ENCODE data around the gene ZNF620.
"Not testable (repeated sequence)": the region's sequence is repeated elsewhere in the genome, so short reads cannot be mapped to it uniquely, and the experiment has no call there.

ZNF620 gene

DNA sequence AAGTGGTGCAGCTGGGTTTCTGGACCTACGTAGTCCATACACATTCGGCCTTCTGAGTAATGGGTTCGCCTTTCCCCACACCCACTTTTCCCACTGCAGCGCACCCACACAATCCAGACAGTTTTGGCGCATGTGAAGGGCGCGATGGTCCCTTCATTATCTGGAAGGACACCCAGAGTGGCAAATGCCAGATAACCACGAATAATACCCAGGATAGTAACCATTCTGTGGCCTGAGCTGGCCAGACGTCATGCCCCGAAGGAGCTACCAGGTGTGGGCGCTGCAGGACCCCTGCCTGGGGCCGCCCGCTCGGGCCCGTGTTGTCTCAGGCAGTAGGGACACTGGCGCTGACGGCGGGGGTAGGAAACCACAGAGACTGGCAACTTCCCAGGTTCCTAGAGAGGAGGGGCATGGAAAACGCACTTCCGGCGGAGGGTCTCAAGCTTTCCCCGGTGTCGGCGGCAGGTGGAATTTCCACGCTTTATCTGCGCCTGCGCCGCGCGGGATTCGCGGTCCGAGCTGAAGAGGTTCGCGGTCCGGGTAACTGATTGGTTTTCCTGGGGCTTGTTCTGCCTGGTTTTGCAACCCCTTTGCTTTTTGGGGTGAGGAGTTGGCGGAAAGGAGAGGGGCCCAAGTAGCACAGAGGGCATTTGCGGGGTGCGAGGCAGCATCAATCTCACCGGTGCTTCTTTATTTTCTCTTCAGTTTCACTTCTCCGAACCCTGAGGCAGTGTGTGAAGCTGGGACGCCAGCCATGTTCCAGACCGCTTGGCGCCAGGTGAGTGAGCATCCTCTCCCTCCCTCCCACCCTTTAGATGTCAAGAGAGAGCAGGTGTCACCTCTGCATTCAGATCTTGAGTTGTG lies at the start of gene ZNF620:
TSS of gene ZNF620 (plus strand) at position 441 of the 864 bp plus-strand sequence. CDS start at position 755, 314 bp downstream.
- DNase-seq (ENCODE audit: low spot score): peak; percentile 57

DNA sequence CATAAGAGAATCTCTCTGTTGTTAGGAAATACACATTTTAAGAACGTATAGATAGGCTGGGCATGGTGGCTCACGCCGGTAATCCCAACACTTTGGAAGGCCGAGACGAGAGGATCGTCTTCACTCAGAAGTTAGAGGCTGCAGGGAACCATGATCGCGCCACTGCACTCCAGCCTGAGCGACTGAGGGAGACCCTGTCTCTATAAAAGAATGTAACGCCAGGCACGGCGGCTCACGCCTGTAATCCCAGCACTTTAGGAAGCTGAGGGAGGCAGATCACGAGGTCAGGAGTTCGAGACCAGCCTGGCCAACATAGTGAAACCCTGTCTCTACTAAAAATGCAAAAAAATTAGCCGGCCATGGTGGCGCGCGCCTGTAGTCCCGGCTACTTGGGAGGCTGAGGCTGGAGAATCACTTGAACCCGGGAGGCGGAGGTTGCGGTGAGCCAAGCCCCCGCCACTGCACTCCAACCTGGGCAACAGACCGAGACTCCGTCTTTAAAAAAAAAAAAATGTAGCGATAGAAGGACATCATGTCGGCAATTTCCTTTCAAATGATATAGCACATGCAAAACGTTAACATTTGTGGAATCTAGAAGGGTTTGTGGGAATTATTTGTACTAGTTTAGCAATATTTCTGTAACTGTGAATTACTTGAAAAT lies 49.4 kb upstream of the ZNF620 start:
- no peak for DNase-seq (ENCODE audit: low spot score)

DNA sequence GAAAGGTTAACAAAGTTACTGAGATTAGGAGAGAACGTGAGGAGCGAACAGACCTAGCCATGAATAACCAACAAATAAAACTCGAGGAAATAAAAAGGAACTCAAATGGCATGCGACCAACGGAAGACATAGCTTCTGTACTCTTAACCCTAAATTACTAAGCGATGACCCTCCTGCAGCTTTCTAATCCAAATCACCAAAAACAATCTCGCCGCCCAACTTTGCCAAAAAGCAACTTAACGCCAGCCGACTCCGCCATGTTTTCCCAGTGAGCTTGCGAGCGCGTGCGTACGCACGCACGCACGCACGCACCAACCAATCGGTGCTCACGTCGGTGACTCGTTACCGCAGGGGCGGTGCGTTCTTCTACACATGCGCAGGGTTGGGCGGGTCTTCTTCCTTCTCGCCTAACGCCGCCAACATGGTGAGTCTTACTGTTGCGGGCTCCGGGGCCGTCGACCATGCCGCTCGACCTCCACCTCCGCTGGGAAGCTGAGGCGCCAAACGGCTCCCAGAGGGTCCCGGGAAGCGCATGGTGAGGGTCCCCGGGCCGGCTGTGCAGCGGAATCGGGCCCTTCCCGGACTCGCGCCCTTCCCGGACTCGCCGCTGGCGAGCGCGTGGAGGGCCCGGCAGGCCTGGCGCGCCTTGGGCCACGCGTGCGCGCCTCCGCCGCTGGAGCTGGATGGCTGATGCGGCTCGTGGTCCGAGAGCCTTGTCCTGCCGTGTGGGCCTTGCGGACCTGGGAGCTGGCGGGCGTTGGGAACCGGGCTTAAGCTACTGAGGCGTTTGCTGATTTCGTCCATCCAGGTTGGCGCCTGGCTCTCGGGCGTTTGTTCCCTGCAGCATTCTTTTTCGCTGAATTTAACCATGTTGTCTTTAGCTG lies 48.7 kb upstream of the ZNF620 start, which contains the start of gene RPL14:
TSS of gene RPL14 (plus strand) at position 400 of the 884 bp plus-strand sequence. CDS start at position 533, 133 bp downstream.
- peak; percentile 96 for DNase-seq (ENCODE audit: low spot score)

DNA sequence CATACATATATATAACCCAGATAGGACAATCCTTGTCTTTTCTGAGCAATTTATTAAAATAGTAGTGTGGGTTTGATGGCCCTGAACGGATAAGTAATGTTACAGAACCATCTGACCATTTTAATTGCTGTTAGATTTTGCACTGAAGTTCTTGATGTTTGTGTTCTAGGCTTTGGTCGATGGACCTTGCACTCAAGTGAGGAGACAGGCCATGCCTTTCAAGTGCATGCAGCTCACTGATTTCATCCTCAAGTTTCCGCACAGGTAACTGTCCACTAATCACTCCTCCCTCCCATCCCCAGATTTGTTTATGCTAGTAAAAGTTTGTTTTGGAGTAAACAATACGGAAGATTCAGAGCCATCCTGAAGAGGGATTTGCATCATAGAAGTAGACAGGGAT lies 47.4 kb upstream of the ZNF620 start:
- DNase-seq (ENCODE audit: low spot score): no peak

DNA sequence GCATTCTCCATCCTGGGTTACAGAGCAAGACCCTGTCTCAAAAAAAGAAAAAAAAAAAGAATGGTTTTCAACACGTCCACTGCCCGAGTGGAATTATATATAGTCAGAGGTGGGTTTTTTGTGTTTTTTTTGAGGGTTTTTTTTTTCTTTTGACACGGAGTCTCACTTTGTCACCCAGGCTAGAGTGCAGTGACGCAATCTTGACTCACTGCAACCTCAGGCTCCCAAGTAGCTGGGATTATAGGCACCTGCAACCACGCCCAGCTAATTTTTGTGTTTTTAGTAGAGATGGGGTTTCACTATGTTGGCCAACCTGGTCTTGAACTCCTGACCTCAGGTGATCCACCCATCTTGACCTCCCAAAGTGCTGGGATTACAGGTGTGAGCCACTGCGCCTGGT lies 45.4 kb upstream of the ZNF620 start:
- DNase-seq (ENCODE audit: low spot score): not testable (repeated sequence)

DNA sequence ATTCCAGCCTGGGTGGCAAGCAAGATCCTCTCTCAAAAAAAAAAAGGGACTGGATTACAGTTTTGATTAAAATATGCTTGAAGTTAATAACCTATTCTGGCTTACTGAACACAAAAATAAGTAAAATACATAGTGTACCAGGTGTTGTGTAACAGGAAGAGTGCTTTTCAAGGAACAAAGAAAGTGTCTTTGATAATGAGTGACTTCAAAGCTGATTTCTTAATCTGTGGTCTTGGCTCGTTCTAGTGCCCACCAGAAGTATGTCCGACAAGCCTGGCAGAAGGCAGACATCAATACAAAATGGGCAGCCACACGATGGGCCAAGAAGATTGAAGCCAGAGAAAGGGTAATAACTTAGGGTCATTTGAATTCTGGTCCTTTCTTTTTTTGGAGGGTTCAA lies 44.7 kb upstream of the ZNF620 start:
- no peak for DNase-seq (ENCODE audit: low spot score)

DNA sequence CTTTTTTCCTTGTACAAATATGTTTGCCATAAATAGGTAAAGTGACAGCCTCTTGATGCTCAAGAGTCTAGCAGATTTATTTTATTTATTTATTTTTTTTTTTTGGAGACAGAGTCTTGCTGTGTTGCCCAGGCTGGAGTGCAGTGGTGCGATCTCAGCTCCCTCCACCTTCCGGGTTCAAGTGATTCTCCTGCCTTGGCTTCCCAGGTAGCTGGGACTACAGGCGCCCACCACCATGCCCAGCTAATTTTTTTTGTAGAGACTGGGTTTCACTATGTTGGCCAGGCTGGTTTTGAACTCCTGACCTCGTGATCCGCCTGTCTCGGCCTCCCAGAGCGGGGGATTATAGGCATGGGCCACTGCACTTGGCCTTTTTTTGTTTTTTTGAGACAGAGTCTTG lies 43.0 kb upstream of the ZNF620 start:
- DNase-seq (ENCODE audit: low spot score): not testable (repeated sequence)

DNA sequence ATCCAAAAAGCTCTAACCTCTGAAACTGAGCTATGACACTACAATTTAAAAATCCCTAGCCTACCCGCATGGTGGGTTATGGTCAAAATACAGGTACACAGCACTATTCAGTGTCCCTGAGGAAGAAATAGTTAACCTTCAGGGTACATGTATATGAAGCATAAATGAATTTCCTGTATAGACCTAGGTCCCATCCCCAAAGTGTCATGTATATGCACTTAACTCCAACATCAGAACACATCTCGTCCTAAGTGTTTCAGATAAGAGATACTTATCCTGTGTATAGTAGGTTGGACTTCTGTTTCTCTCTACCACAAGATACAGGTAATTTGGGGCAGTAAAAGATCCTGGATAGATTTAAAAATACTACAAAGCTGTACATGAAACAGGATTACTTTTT lies 42.3 kb upstream of the ZNF620 start:
- no peak for DNase-seq (ENCODE audit: low spot score)

DNA sequence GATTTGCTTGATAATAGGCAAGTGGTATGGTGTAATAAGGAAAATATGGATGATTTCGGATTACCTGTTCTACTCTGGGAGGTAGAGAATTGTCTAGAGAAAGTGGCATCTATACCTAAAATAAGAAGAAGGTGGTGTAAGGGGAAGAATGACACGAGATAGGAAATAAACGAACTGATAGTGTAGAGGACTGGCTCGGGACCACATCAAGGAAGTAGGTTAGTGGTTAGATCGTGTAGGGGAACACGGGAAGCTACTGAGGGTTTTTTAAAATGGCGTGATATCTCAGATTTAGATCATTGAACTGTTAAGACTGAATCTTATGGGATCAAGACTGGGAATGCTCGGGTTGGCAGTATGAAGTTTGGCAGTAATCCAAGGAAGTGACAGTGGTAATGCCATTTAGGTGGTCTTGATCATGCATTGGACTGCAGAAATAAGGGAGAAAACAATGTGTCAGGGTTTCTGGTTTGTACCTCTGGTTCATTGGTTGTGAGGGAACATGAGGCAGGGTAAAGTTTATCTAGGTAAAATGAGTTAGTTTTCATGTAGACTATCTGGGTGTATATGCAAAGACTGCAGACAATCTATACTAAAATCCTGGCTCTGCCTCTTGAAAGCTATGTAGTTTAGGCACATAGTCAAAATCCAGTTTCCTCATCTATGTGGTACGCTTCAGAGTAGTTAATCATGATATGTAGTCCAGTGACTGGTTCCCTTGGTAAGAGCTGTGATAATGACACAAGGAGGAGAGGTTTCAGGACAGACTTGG lies 41.3 kb upstream of the ZNF620 start:
- DNase-seq (ENCODE audit: low spot score): no peak

DNA sequence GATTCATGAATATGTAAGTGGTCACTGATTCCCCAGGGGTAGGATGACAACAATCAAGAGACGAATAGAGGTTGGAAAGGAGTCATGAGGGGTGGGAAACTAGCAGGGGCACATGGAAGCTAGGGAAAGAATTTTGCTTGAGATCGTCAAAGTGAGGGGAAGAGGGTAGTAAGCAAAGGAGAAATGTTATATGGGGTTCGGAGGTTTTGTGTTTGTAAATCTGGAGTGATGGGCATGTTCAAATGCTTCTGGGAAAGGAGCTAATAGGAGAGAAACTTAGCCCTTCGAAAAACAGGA lies 40.8 kb upstream of the ZNF620 start:
- no peak for DNase-seq (ENCODE audit: low spot score)

DNA sequence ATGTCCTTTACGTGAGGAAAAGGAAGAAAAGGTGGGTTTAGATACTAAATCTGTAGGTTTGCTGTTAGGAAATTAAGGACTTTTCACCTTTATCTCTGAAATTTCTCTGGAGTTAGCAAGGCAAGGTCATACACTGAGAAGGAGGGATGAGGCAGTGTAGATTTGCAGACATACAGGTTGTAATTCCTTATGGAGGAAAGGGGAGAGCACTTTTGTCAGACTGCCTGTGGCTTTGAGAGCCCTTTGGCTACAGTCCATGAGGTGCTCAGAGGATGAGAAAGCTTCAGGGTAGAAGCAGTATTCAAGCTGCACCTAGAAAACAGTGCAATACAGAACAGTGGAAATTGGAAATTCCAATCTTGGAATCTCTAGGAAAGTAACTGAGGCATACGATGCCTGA lies 40.4 kb upstream of the ZNF620 start:
- no peak for DNase-seq (ENCODE audit: low spot score)

DNA sequence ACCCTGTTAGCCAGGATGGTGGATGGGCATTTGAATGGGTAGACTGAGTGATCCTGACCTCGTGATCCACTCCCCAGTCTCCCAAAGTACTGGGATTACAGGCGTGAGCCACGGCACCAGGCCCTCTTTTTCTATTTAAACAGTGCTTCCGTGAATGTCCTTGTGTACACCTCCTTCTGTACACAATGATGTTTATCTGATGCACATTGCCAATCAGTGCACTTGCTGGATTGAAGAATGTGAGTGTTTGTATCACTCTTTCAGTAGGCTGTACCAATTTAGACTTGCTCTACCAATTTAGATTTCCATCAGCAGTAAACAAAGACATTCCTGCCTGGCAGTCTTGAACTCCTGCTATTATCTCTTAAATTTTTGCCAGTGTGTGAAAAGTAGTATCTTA lies 37.8 kb upstream of the ZNF620 start:
- DNase-seq (ENCODE audit: low spot score): no peak

DNA sequence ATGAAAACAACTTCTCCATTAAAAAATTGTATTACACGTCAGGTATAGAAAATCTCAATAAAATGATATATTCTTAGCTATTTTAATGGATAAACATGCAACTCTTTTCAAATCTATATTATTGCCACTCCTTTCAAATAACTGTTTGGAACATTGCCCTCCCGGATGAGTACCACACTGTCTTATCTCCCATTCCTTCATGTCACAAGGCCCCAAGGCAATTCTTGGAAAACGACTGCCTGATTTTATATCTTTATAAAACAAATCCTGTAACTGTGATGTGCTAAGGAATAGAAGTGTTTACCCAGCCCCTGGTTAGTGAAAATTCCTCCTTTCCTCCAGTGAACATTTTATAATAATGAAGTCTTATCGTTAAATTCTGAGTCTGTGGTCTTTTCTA lies 35.1 kb upstream of the ZNF620 start:
- peak; percentile 66 for DNase-seq (ENCODE audit: low spot score)

DNA sequence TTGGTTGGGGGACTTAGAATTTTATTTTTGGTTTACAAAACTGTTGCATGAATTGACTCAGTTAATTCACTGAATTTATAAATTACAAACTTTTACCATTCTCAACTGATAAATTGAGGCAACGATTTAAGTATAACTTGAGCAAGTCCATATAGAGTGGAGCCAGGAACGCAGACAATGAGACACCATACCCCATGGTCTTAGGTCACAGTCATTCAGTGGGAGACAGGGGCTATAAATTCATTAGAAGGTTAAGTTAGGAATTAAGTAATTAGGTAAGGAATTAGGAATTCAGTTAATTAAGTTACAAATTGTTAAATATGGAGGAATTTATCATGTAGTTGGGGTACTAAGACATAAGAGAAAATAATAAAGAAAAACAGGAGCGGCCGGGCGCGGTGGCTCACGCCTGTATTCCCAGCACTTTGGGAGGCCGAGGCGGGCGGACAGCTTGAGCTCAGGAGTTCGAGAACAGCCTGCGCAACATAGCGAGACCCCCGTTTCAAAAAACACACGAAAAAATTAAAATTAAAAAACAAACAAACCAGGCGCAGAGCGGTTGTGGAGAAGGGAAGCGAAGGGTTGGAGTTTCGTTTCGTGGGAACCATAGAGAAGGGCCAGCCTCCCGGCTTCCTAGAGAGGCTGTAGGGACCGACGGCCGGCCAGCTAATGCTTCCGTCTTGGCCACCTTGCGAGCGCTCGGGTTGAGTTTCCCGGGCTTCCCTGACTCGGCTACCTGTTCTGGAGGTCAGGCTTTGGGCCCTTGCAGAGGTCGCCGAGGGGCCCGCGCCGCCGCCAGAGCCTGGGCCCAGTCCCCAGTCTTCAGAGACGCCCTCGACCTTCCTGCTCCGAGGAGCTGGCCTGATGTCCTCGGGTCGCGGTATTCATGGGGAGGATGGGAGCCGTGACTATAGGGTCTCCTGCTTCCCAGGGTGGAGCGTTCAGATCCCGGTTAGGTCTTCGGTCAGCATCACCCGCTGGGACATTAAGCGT lies 29.1 kb upstream of the ZNF620 start, which contains the start of gene ZNF619:
TSS of gene ZNF619 (plus strand) at position 645 of the 993 bp plus-strand sequence. CDS start 858 bp downstream, outside the sequence.
- DNase-seq (ENCODE audit: low spot score): peak; percentile 70

DNA sequence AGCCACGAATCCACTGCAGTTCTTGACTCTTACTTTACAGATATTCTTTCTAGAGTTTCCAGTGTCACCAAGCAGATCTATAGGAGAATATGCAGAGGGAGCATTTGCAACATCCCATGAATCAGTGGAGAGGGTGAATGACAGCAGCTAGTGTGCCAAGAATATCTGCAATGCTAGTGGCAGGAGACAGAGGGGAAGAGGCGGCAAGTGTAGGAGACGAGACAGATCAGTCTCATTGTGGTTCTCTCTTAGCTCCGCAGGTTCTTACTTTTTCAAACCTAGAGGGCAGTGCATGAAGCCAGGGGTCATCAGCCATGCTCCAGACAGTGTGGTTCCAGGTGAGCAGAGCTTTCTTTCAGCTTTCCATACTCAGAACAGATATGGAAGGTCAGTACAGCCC lies 28.2 kb upstream of the ZNF620 start:
- no peak for DNase-seq (ENCODE audit: low spot score)

DNA sequence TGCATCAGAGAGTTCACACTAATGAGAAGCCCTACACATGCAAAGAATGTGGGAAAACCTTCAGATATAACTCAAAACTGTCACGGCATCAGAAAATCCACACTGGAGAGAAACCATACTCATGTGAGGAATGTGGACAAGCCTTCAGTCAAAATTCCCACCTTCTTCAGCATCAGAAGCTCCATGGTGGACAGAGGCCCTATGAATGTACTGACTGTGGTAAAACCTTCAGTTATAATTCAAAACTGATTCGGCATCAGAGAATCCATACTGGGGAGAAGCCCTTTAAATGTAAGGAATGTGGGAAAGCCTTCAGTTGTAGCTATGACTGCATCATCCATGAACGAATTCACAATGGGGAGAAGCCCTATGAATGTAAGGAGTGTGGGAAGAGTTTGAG lies 18.7 kb upstream of the ZNF620 start:
- no peak for DNase-seq (ENCODE audit: low spot score)

DNA sequence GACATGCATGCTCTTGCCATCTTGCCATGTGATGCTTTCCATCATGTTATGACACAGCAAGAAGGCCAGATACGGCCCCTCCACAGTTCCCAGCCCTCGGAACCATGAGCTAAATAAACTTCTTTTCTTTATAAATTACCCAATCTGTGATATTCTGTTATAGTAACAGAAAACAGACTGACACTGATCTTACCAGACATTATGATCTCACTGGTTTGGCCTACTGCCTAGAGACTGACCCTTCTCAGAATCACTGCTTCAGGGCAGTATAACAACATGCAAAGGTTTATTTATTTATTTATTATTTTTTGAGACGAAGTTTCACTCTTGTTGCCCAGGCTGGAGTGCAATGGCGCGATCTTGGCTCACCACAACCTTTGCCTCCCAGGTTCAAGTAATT lies 14.9 kb upstream of the ZNF620 start:
- no peak for DNase-seq (ENCODE audit: low spot score)

DNA sequence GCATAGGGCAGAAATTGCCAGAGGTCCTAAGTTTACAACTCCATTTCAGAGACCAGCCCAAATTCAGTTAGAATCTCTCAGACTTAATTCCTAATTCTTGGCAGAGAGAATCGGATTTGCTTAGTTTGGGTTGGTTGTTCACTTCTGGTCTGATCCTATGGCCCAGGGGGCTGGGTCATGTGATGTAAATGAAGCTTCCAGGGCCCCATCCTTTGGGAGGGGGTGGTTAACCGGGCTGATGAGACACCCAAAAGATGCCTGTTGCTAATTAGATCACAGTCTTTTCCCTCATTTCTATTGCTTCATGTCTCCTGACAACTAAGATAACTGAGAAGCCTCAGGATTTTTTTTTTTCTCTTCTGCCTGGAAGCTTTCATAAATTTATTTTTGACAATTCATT lies 11.1 kb upstream of the ZNF620 start:
- DNase-seq (ENCODE audit: low spot score): no peak

DNA sequence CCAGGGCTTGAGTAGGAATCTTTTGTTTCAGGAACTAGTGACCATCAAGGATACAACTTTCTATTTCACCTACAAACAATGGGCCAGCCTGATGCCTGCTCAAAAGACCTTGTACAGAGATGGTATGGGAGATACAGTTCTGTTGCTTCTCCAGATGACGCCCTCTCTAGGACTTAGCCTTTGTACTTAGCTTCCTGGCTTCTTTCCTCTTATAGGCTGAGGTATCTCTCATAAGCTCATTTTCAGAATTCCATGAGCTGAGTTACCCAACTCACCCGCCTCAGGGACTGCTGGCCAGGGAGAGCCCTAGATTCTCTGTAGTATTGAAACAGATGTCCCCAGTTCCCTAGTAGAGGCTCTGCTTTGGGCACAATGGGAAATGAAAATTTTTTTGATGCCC lies 8.6 kb upstream of the ZNF620 start:
- DNase-seq (ENCODE audit: low spot score): no peak

DNA sequence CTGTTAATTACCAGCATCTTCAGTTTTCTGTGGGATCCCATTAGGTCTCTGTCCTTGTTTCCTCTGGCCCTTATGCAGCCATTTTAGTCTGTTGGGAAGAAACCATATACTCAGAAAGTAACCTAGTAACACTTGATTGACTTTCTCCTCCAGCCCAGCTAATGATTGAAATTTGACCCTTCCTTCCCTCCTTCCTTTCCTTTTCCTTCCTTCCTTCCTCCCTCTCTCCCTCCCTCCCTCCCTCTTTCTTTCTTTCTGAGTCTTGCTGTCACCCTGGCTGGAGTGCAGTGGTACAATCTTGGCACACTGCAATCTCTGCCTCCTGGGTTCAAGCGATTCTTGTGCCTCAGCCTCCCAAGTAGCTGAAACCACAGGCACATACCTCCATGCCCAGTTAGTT lies 5.9 kb upstream of the ZNF620 start:
- no peak for DNase-seq (ENCODE audit: low spot score)
